HS-5 (cell line): ENCODE measurements around the gene SPRY2.

Experiments used
- DNase-seq: peaks from one replicate; pipeline ENCODE4 v3.0.0-alpha.2; 2012; ENCODE audit warnings: low read depth

The SPRY2 gene

DNA sequence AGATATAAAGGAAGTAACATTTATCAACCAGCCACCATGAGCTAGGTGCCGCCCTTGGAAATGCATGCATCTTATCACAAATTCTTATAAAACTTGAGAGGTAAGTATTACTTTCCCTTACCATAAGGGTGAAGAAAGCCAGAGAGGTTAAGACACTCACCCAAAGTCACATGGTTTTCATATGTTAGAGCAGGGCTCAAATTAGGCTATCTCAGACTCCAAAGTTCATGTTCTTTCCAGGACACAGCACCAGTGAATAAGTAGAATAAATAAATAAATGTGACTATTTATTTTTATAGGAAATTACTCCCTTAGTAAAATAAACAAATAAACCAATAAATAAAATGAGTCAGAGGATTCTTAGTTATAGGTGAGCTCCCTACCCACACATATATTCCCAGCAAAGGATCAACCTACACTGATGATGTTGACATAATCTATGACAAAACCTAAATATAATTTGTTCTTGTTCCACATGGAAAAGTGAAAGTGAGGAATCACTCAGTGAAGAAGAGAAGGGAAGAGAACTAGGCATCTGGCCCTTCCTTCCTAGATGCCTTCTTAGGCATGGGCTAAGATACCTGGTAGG is 27.2 kb downstream of the SPRY2 start:
- DNase-seq = no peak

DNA sequence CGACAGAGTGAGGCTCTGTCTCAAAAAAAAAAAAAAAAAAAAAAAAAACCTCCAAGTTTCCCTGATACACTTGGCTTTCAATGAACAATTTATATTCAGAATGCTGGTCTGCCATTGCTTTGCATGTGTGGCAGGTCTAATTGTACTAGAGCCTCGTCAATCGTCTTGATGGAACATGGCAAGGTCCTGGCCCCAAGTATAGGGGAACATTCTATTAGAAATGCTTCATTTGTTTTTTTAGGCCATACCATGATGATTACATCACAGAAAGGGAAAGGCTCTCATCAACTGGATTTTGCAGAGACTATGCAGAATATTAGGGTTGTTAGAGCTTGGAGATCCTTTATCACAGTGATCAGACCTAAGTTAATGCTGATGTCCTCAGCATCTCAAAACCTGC is 28.0 kb downstream of the SPRY2 start:
- DNase-seq = no peak

DNA sequence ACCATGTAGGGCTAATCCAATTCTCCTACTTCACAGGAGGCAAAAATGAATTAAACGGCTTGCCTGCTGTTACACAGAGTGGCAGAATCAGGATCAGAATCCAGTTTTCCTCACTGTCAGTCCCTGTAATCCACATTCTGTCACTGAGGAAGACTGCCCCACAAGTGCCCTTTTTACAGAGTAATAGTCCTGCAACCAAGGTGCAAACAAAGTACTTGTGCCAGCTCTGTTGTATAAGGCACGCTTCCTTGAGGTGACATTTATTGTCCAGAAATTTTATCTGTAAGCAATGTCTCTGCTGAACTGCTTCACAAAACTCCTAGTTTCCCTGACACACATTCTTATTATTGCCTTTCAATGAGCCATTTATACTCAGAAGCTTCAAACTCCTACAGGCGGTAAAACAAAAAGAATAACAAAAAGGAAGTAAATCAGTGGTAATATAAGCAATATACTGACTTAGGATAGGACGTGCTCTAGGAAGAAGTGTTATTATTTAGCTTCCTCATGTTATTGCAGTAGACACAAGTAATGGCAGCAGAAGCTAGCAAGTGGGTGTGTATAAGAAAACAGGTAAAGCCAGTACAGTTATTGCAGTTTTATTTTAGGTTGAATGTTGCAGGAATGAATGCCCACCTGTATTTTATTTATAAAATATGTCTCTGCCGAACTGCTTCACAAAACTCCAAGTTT is 28.8 kb downstream of the SPRY2 start:
- DNase-seq = no peak

DNA sequence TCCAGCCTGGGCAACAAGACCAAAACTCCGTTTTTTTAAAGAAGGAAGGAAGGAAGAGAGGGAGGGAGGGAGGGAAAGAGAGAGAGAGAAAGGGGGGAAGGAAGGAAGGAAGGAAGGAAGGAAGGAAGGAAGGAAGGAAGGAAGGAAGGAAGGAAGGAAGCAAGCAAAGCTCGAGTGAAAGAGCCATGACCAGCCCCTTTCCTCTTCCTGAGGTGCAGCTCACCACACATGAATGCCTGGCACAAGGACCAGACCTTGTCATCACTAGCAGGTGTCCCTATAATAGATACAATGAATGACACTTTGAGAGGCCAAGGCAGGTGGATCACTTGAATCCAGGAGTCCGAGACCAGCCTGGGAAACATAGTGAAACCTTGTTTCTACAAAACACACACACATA is 31.0 kb downstream of the SPRY2 start:
- DNase-seq = no peak

DNA sequence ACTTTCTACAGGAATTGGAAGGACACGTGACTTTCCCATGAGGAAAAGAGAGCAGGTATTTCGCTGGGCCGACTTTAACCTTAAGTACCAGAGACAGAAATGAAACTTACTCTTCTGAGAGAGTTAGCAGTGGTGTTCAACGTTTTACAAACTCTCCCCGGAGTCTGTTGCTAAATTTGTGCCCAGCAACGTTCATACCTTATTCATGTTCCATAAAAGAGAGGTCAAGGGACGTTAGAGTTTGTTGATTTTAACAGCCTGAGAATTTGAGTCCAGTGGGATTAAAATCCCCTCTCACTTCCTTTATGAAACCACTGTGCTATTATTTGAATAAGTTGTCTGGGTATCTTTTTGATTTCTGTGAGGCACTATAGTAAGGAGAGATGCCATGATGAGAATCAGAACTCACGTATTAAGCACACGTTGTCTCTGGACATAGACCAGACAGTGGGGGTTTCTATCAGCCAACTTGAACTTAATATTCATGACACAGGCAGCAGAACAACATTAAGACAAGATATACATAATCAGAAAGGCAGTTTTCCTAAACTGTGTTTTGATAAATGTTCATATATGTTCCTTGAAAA is 33.4 kb downstream of the SPRY2 start:
- no peak for DNase-seq

DNA sequence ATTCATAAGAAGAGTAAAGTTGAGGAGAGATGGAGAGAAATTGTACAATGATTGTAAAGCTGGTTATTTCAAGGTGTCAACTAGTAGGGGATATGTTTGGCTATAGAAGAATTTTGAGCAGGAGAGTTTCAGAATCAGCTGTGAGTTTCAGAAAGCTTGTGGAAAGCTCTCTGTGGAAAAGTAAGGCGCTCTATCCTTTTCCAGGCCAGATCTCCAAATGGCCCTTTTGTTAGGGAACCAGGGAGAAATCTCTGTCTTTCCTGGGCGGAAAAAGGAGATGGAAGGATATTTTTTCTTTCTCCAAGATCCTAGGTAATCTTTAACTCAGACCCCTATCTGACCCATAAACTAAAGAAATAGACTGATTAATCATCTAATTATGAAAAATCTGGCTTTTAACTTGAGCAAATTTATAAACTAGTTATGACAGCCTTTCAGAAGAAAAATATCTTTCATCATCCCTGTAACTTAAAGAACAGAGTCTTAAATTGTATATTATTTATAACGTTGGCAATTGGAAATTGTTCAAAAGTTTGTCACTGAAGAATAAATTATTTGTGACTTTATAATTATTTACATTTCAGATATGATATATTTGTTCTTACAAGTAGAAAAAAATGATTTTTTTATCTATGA is 34.5 kb downstream of the SPRY2 start:
- no peak for DNase-seq

DNA sequence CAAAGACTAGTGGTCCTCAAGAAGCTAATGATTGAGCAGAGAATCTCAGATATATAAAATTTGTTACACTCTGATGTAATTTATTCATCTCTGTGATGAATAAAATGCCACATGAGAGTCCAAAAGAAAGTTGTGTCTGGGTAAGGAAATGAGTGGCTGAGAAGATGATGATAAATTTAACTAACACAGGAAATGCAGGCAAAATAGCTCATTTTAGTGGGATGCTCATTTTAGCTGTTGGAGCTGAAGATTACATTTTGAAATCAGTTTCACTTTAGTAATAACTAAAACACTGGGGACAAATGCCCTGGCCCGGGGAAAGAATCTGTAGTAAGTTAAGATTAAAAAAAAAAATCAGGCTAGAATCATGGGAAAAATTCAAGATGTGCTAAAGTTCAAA is 35.2 kb downstream of the SPRY2 start:
- no peak for DNase-seq

DNA sequence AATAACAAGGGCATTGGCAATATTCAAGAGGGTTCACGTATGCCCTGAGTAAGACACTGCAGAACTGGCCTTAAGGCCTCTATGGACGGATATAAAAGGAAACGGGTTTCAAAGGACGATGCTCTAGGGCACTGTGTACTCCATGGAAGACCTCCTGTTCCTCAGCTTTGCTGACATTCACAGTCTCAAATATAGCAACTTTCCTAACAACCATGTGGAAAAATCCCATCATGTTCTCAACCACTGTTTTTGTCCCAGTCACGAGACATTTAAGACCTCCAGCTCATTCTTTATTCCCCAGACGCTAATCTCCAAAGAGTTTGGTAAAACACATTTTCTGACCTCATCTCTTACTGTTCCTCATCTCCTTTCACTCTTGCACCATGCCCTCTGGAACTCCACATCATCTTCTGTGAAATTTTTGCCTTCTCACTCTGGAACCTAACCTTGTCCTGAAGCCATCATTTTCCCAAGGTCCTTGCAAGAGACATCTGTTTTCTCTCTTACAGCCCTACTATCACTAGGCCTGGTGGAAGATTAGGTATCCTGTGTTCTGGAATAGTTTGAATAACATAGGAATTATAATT is 37.6 kb downstream of the SPRY2 start:
- DNase-seq = no peak

DNA sequence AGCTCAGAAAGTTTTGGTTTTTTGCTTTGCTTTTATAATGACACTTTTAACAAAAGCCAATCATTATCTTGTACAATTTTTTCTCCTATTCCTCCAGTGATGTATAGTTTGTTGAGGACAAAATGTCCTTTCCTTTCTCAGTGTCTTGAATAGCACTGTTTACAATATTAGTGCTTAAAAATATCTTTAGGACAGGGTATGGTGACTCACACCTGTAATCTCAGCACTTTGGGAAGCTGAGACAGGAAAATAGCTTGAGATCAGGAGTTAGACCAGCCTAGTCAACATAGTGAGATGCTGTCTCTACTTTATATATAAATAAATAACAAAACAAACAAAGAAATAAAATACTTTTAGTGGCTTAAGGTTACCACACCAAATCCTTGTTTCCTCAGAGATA is 41.9 kb downstream of the SPRY2 start:
- no peak for DNase-seq

DNA sequence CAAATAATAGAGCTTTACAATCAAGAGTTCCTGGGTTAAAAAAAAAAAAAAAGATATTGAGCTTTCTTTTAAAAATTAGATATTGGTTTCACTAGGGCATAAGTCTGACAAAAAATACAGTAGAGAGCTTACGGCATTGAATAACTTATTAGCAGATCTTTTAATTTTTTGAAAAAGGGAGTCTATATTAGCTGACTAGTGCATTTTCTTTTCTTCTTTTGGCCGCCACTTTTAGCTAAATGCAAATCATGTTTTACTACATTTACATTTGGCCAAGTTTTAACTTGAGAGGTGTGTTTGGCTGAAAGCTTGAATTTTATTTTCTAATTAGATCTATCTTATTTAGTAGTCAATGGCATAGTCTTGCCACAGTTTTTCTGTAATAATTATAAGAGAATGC is 43.4 kb downstream of the SPRY2 start:
- no peak for DNase-seq

DNA sequence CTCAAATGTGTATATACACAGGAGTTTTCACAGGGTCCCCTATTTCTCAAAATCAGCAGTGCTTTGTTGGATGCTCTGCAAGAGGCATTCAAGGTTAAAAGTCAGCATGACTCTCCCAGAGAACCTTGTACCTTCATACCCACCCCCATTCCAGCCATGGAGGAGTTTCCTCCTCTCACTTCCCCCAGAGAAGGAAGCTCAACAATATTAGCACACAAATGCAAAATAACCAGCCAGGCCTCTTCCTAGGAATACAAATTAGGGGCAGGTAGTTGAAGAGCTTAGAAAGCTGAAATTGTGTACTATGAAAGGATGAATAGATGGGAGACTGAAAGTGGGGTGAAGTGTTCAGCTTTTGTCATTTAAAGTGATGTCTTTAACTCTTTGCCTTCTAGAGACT is 43.8 kb downstream of the SPRY2 start:
- no peak for DNase-seq

DNA sequence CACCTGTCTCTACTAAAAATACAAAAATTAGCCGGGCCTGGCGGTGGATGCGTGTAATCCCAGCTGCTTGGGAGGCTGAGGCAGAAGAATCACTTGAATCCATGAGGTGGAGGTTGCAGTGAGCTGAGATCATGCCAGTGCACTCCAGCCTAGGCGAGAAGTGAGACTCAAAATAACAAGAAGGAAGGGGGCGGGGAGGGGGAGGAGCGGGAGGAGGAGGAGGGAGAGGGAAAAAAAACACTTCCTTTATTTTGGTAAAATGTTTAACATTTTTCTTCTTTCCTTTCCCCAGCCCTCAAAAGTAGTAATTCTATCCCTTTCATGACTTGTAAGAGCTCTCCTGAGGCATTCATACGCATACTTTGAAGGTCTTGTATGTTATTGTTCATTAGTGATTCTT is 44.3 kb downstream of the SPRY2 start:
- no peak for DNase-seq

DNA sequence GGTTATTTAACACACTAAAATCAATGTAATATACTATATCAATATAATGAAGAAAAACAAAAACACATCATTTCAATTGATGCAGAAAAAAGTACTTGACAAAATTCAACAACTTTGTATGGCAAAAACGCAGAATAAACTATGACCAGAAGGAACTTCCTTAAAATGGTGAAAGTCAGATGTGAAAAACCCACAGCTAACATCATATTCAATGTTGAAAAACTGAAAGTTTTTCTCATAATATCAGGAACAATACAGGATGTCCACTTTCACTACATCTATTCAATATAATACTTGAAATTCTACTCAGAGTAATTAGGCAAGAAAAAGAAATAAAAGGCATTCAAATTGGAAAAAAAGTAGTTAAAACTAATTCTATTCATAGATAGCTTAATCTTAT is 50.3 kb downstream of the SPRY2 start:
- no peak for DNase-seq
